A549 (cell line): ENCODE results near the gene PIKFYVE. TPM values are rescaled to one million over a fixed set of nuclear protein-coding genes. Genes with fewer than 3 reads are reported as not detected.

Experiments used
- ATAC-seq, 2 experiments: fragments of 200-7000 bp in 1 of 2; fragments of >200 bp in 1 of 2; cut with Nextera tagmentation in 1 of 2; cut with Tn5 transposase in 1 of 2; 3 replicates each; pipeline versions ENCODE4 v1.8.0 to v1.9.1; 2018 to 2020; ENCODE audit warnings: mild to moderate bottlenecking in 1 of 2, moderate library complexity in 1 of 2
- CTCF ChIA-PET: fragments of 300-600 bp; sonication (Branson Sonifier 250); formaldehyde crosslinking; extraction: SDS; loops from one replicate; lab custom pipeline; 2021; ENCODE audit warnings: antibody characterized with exemption, inconsistent platforms; lab: Yijun Ruan, JAX
- POLR2A ChIA-PET: fragments of 350-600 bp; formaldehyde crosslinking; extraction: SDS; loops from one replicate; lab custom pipeline; 2021; ENCODE audit warnings: antibody characterized with exemption, inconsistent platforms; lab: Yijun Ruan, JAX
- DNase-seq, 2 experiments: peaks; one replicate each; pipeline versions ENCODE4 v3.0.0 to v3.0.0-alpha.2; 2011 to 2016; ENCODE audit warnings: low read depth in 1 of 2, low spot score in 1 of 2
- FAIRE-seq: peaks from 2 replicates; lab custom pipeline; 2011; peaks lifted over from hg19 to GRCh38; lab: Jason Lieb, UNC
- H3K27ac ChIP-seq, 2 experiments: fragments of >200 bp; sonication (Bioruptor Twin); formaldehyde crosslinking; 3 replicates each; pipeline ENCODE4 v1.5.1; 2016 to 2017
- H3K4me1 ChIP-seq: fragments of >200 bp; sonication (Bioruptor Twin); formaldehyde crosslinking; 3 replicates; pipeline ENCODE4 v1.6.1; 2016
- H3K4me2 ChIP-seq: fragments of >200 bp; sonication (Bioruptor Twin); formaldehyde crosslinking; 3 replicates; pipeline ENCODE4 v1.6.1; 2016
- H3K4me3 ChIP-seq: fragments of >200 bp; sonication (Bioruptor Twin); formaldehyde crosslinking; 3 replicates; pipeline ENCODE4 v1.5.1; 2016
- H3K9me3 ChIP-seq: fragments of >200 bp; sonication (Bioruptor Twin); formaldehyde crosslinking; 3 replicates; pipeline ENCODE4 v1.6.1; 2016
- CBX8 ChIP-seq: fragments of 200-600 bp; sonication (generic); IDR thresholded peaks from 2 replicates; pipeline ENCODE4 v1.6.1; 2016
- RAD21 ChIP-seq, 2 experiments: fragments of >200 bp in 1 of 2; sonication (Bioruptor Twin) in 1 of 2; formaldehyde crosslinking in 1 of 2; IDR thresholded peaks in 1 of 2; conservative IDR thresholded peaks in 1 of 2; 2 replicates in 1 of 2; 3 replicates in 1 of 2; pipeline ENCODE4 v1.6.1; 2012 to 2018; ENCODE audit warnings: inconsistent platforms in 1 of 2
- RNF2 ChIP-seq: fragments of 200-600 bp; sonication (generic); IDR thresholded peaks from 2 replicates; pipeline ENCODE4 v1.6.1; 2016; ENCODE audit warnings: low read depth, mild to moderate bottlenecking, antibody characterized with exemption, moderate library complexity, borderline replicate concordance
- SMC3 ChIP-seq: fragments of >200 bp; sonication (Bioruptor Twin); formaldehyde crosslinking; IDR thresholded peaks from 3 replicates; pipeline ENCODE4 v1.6.1; 2018; ENCODE audit warnings: inconsistent platforms
- SREBF2 ChIP-seq: fragments of 450-650 bp; IDR thresholded peaks from 2 replicates; pipeline ENCODE4 v1.6.1; 2014; ENCODE audit warnings: mild to moderate bottlenecking, moderate library complexity
- ZSCAN20 ChIP-seq: fragments of 250-450 bp; sonication (Bioruptor Pico); IDR thresholded peaks from 2 replicates; pipeline ENCODE4 v1.8.0; 2022; ENCODE audit warnings: mild to moderate bottlenecking, moderate library complexity
- WGBS: methylation state at CpG from one replicate; pipeline ENCODE4 v1.1.6; 2017; ENCODE audit errors: missing lambda C conversion rate; 5-methylcytosine and 5-hydroxymethylcytosine counted together
- polyA plus RNA-seq, 4 experiments: library from polyadenylated mRNA; depleted of rRNA in 3 of 4; stranded (reverse); fragments of >200 nt; fragmentation: RNase III in 1 of 4; extraction: RNeasy Plus Mini Kit Qiagen cat#74134 plus additional on column Dnase treatment in 1 of 4; gene quantifications; 2 replicates in 3 of 4; 3 replicates in 1 of 4; pipeline ENCODE4 v1.2.3, GENCODE V29; 2011 to 2017
- TF ChIP-seq, protein P1 (sequence below): fragments of 250-450 bp; sonication (Bioruptor Pico); IDR thresholded peaks from 2 replicates; pipeline ENCODE4 v1.5.0; 2021; ENCODE audit warnings: mild to moderate bottlenecking, moderate library complexity, borderline replicate concordance
- TF ChIP-seq, protein P2 (sequence below): fragments of >200 bp; sonication (Bioruptor Twin); formaldehyde crosslinking; IDR thresholded peaks from 3 replicates; pipeline ENCODE4 v1.5.1; 2016

PIKFYVE gene
- polyA plus RNA-seq, 2 of the 4 experiments (the other 2 are of a cell fraction), result 6.5 to 19.3 TPM

DNA sequence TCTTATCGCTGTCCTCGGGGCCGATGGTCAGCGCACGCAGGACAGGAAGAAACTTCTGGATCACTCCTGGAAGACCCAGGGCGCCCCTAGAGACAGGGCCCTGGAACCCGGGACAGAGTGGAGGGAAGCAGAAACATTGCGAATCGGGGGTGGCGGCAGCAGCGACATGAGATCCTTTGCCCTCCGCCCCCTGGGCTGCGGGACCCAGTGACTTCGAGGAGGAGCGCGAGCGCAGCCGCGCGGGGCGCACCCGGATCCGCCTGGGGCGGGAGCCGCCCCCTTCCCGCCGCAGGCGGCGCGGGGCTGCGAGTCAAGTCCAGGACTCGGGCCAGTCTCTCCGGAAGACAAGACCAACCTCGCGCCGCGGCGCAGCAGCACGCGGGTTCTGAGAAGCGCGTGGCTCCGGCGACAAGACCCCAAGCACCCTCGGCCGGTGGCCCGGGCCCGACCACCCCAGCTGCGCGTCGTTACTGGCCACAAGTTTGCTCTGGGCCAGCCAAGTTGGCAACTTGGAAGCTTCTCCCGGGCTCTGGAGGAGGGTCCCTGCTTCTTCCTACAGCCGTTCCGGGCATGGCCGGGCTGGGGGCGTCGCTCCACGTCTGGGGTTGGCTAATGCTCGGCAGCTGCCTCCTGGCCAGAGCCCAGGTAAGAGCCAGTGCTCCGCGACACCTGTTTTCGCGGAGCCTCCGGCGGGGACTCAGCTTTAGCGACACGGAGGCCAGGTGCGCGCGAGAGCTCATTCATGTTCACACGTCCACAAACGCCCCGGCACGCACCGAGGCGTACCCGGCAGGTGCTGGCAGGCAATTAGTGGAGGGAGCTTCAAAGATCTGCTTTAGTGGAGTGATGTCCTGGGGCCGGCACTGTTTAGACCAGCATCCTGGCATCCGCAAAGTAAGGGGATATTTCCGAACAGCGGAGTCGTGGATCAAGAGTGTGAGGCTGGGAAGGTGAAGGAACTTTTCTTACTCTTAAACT, 140.7 kb downstream of the PIKFYVE start, which contains the start of gene PTH2R:
TSS of gene PTH2R (plus strand) at position 319 of the 978 bp plus-strand sequence. CDS start at position 571, 252 bp downstream.
- POLR2A ChIA-PET, result no interaction called here
- no peaks in the 10 kb centered on the region for H3K9me3 ChIP-seq
- no peak within 1 kb of the TSS for H3K27ac ChIP-seq
- peaks cover 6% of the 10 kb centered on the region; the same call in 1 of the 3 replicates for H3K4me1 ChIP-seq
- FAIRE-seq (no peak), DNase-seq (no peak), ATAC-seq (peak; percentile 50 to 66; a peak in 4 of 6 replicates)
- 0 out of 2 replicates have a peak, but pooled peaks have one; percentile 24 for TF ChIP-seq RNF2
- TF ChIP-seq, protein P1, sequence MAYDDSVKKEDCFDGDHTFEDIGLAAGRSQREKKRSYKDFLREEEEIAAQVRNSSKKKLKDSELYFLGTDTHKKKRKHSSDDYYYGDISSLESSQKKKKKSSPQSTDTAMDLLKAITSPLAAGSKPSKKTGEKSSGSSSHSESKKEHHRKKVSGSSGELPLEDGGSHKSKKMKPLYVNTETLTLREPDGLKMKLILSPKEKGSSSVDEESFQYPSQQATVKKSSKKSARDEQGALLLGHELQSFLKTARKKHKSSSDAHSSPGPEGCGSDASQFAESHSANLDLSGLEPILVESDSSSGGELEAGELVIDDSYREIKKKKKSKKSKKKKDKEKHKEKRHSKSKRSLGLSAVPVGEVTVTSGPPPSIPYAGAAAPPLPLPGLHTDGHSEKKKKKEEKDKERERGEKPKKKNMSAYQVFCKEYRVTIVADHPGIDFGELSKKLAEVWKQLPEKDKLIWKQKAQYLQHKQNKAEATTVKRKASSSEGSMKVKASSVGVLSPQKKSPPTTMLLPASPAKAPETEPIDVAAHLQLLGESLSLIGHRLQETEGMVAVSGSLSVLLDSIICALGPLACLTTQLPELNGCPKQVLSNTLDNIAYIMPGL (CRISPR knock-in tag), result no peak
- peak within 1 kb of the TSS; percentile 76 for H3K4me2 ChIP-seq
- 18% methylated on average over 26 of the region's 82 CpGs for WGBS
- peak within 1 kb of the TSS; percentile 31 for H3K4me3 ChIP-seq
- CTCF ChIA-PET, result interaction anchor here (0.6 to 2.0 kb wide), 18 partner anchors 8 to 1520 kb away, joined by 3 to 8 read pairs (median 4); partner anchors contain the start of gene MAP2

DNA sequence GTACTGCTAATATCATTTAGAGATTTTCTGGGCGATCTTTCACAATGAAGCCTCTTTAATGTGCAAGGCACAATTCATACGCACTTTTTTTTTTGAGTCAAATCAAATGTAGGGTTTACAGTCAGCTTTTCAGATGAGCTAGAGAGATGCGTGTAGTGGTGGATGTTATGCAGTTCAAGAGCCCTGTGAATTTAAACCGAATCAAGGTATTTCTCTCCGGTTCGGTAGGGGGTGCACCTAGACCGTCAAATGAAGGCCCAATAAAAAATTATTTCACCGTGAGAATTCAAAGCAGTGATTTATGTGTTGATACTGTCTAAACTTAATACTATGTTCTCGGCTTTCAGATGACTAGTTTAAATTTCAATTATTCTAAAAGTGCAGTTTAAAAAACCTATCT, 141.6 kb downstream of the PIKFYVE start:
- 3% methylated on average over 9 of the region's 9 CpGs for WGBS
- peaks cover 6% of the 10 kb centered on the region; the same call in 1 of the 3 replicates for H3K4me1 ChIP-seq
- peak overlapping the region; percentile 76; the same call in 2 of the 3 replicates for H3K4me2 ChIP-seq
- ATAC-seq (peak; percentile 86 to 90), FAIRE-seq (no peak), DNase-seq (peak; percentile 14 to 48)
- H3K4me3 ChIP-seq, result peak overlapping the region; percentile 31; the same call in 1 of the 3 replicates
- CTCF ChIA-PET, result interaction anchor here (0.6 to 2.0 kb wide), 17 partner anchors 9 to 1519 kb away, joined by 3 to 8 read pairs (median 4); partner anchors contain the start of gene MAP2
- POLR2A ChIA-PET, result no interaction called here
- no peaks in the 10 kb centered on the region for H3K9me3 ChIP-seq
- H3K27ac ChIP-seq, result no peak overlapping the region
- TF ChIP-seq ZSCAN20 (CRISPR knock-in tag) (no peak), SREBF2 (no peak), CBX8 (0 out of 2 replicates have a peak, but pooled peaks have one; percentile 41), SMC3 (peak; percentile 57), RAD21 (conservative IDR thresholded peaks at IDR 0.05 in 1 of 2, IDR thresholded peaks at IDR 0.05 in 1 of 2) (peak; percentile 79 to 80)
- TF ChIP-seq, protein P2, sequence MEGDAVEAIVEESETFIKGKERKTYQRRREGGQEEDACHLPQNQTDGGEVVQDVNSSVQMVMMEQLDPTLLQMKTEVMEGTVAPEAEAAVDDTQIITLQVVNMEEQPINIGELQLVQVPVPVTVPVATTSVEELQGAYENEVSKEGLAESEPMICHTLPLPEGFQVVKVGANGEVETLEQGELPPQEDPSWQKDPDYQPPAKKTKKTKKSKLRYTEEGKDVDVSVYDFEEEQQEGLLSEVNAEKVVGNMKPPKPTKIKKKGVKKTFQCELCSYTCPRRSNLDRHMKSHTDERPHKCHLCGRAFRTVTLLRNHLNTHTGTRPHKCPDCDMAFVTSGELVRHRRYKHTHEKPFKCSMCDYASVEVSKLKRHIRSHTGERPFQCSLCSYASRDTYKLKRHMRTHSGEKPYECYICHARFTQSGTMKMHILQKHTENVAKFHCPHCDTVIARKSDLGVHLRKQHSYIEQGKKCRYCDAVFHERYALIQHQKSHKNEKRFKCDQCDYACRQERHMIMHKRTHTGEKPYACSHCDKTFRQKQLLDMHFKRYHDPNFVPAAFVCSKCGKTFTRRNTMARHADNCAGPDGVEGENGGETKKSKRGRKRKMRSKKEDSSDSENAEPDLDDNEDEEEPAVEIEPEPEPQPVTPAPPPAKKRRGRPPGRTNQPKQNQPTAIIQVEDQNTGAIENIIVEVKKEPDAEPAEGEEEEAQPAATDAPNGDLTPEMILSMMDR, result peak; percentile 62

Other genes starting within 250 kb of the PIKFYVE start
- 6.5 and 7.0 TPM in 2 replicates for gene PLEKHM3, start 240.7 kb upstream of the PIKFYVE start, polyA plus RNA-seq (2011; rRNA removed)
- gene PLEKHM3, start 240.7 kb upstream of the PIKFYVE start, polyA plus RNA-seq (2017; fragmentation: RNase III; extraction: RNeasy Plus Mini Kit Qiagen cat#74134 plus additional on column Dnase treatment), result 2.4 to 2.9 TPM (median 2.7 TPM) in 3 replicates
- not detected in 2 replicates for gene CRYGD, start 141.7 kb upstream of the PIKFYVE start, polyA plus RNA-seq (2011; rRNA removed)
- not detected in 3 replicates for gene CRYGD, start 141.7 kb upstream of the PIKFYVE start, polyA plus RNA-seq (2017; fragmentation: RNase III; extraction: RNeasy Plus Mini Kit Qiagen cat#74134 plus additional on column Dnase treatment)
- not detected in 2 replicates for gene CRYGC, start 136.4 kb upstream of the PIKFYVE start, polyA plus RNA-seq (2011; rRNA removed)
- gene CRYGC, start 136.4 kb upstream of the PIKFYVE start, polyA plus RNA-seq (2017; fragmentation: RNase III; extraction: RNeasy Plus Mini Kit Qiagen cat#74134 plus additional on column Dnase treatment), result not detected in 3 replicates
- not detected in 2 replicates for gene CRYGB, start 120.1 kb upstream of the PIKFYVE start, polyA plus RNA-seq (2011; rRNA removed)
- not detected in 3 replicates for gene CRYGB, start 120.1 kb upstream of the PIKFYVE start, polyA plus RNA-seq (2017; fragmentation: RNase III; extraction: RNeasy Plus Mini Kit Qiagen cat#74134 plus additional on column Dnase treatment)
- not detected in 2 replicates for gene CRYGA, start 102.7 kb upstream of the PIKFYVE start, polyA plus RNA-seq (2011; rRNA removed)
- not detected in 3 replicates for gene CRYGA, start 102.7 kb upstream of the PIKFYVE start, polyA plus RNA-seq (2017; fragmentation: RNase III; extraction: RNeasy Plus Mini Kit Qiagen cat#74134 plus additional on column Dnase treatment)
- not detected in 2 replicates for gene C2orf80, start 76.2 kb upstream of the PIKFYVE start, polyA plus RNA-seq (2011; rRNA removed)
- not detected in 3 replicates for gene C2orf80, start 76.2 kb upstream of the PIKFYVE start, polyA plus RNA-seq (2017; fragmentation: RNase III; extraction: RNeasy Plus Mini Kit Qiagen cat#74134 plus additional on column Dnase treatment)
- 272 and 346 TPM in 2 replicates for gene IDH1, start 11.2 kb upstream of the PIKFYVE start, polyA plus RNA-seq (2011; rRNA removed)
- 137 to 180 TPM (median 173 TPM) in 3 replicates for gene IDH1, start 11.2 kb upstream of the PIKFYVE start, polyA plus RNA-seq (2017; fragmentation: RNase III; extraction: RNeasy Plus Mini Kit Qiagen cat#74134 plus additional on column Dnase treatment)
- not detected in 2 replicates for gene PTH2R, start 140.5 kb downstream of the PIKFYVE start, polyA plus RNA-seq (2011; rRNA removed)
- not detected in 3 replicates for gene PTH2R, start 140.5 kb downstream of the PIKFYVE start, polyA plus RNA-seq (2017; fragmentation: RNase III; extraction: RNeasy Plus Mini Kit Qiagen cat#74134 plus additional on column Dnase treatment)